ENCODE measurements around the gene ALG8. TPM values are rescaled to one million over a fixed set of nuclear protein-coding genes. Genes with fewer than 3 reads are reported as not detected.
"Not testable (repeated sequence)": the region's sequence is repeated elsewhere in the genome, so short reads cannot be mapped to it uniquely, and the experiment has no call there.

Gene ALG8
- total RNA-seq, 2 donors from 2014 or later, result 16.5 to 22.5 TPM

GRCh38 chr11:78061088-78061920 is 78.1 kb downstream of the ALG8 start:
- no peaks in the 10 kb centered on the region for H3K27me3 ChIP-seq
- TF ChIP-seq CTCF (IDR thresholded peaks at IDR 0.05), result no peak
- H3K9me3 ChIP-seq, result no peaks in the 10 kb centered on the region
- DNase-seq (ENCODE audit: low spot score), result no peak
- H3K36me3 ChIP-seq, result no peaks in the 10 kb centered on the region
- H3K27ac ChIP-seq, result no peak overlapping the region
- H3K4me1 ChIP-seq, result peaks cover 0 to 10% of the 10 kb centered on the region in 2 donors
- no peak overlapping the region for H3K4me3 ChIP-seq

- no peak for DNase-seq (ENCODE audit: low spot score)
- Histone ChIP-seq H3K36me3 (no peaks in the 10 kb centered on the region), H3K4me1 (peaks cover 0 to 10% of the 10 kb centered on the region in 2 donors), H3K4me3 (no peak overlapping the region), H3K27me3 (no peaks in the 10 kb centered on the region), H3K27ac (no peak overlapping the region), H3K9me3 (no peaks in the 10 kb centered on the region)
- no peak for TF ChIP-seq CTCF (IDR thresholded peaks at IDR 0.05)
These were observed 78.9 kb downstream of the ALG8 start for GRCh38 chr11:78060533-78060932.

- H3K27ac ChIP-seq; H3K36me3 ChIP-seq; H3K27me3 ChIP-seq; DNase-seq (ENCODE audit: low spot score); H3K4me3 ChIP-seq; H3K9me3 ChIP-seq: not testable (repeated sequence)
- H3K4me1 ChIP-seq, result peaks cover 0 to 10% of the 10 kb centered on the region in 2 donors
These were observed 79.6 kb downstream of the ALG8 start for GRCh38 chr11:78059749-78060328.

DNA sequence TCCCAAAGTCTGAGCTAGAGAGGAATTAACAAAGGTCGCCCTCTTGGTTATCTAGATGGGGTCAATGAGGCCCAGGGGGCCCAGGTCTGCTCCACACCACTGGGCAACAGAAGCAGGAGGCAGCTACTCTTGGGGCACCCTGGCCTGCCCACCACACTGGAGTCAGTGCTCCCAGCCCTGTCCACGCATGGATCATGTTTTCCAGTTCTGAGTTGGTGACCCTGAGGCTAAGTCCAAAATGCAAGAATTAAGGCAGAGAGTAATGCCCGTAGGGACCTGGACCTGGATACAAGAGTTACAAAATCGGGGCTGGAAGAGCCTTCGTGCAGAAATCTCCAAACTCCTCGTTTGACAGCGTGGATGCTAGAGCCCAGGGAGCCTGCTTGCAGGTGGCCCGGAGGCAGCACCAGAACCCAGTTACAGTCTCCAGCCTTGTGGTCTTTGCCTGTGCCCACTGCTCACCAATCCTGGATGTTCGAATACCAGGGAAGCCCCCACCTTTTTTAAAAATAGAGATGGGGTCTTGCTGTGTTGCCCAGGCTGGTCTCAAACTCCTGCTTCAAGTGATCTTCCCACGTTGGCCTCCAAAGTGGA is 81.9 kb downstream of the ALG8 start:
- Histone ChIP-seq H3K36me3 (no peaks in the 10 kb centered on the region), H3K27ac (no peak overlapping the region), H3K27me3 (no peaks in the 10 kb centered on the region), H3K9me3 (no peaks in the 10 kb centered on the region), H3K4me1 (peaks cover 0 to 10% of the 10 kb centered on the region in 2 donors), H3K4me3 (no peak overlapping the region)
- no peak for TF ChIP-seq CTCF (IDR thresholded peaks at IDR 0.05)
- no peak for DNase-seq (ENCODE audit: low spot score)

DNA sequence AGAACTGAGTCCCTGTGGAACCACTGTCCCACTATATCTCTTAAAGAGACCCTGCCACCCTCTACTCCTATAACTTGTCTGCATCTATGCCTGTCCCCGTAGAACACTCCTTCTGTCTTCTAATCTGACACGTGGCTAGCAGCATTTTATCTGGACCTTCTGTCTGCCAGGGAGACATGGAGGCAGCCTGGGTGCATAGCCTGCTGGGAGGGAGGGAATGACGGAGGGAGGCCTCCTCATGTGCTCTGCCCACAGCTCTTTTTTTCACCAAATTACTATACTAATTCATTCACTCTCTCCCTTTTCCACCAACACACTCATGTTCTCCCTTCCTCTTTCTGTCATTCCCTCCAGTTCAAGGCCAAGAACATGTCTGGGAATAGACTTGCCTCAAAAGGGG is 83.3 kb downstream of the ALG8 start:
- H3K27ac ChIP-seq, result no peak overlapping the region
- H3K4me1 ChIP-seq, result peaks cover 0 to 2% of the 10 kb centered on the region in 2 donors
- H3K27me3 ChIP-seq, result no peaks in the 10 kb centered on the region
- H3K4me3 ChIP-seq, result no peak overlapping the region
- H3K9me3 ChIP-seq, result no peaks in the 10 kb centered on the region
- DNase-seq (ENCODE audit: low spot score), result no peak
- H3K36me3 ChIP-seq, result no peaks in the 10 kb centered on the region
- TF ChIP-seq CTCF (IDR thresholded peaks at IDR 0.05), result no peak

DNA sequence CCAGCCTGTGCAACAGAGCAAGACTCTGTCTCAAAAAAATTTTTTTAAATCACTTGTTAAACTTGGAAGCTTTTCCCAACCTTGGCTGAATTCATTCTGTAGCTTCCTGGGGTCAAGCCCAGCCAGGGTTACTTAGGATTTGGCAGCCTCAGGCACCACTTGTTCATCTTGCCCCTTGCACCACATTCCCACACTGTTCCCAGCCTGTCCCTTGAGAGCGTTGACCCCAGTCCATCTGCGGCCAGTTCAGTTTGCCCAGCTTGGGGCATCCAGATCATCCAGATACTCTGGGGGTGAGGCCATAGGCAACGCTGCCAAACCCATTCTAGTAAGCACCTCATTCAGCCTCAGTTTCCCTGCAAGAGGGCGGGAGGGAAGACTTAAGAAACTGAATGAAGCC is 84.5 kb downstream of the ALG8 start:
- Histone ChIP-seq H3K27me3 (no peaks in the 10 kb centered on the region), H3K4me3 (no peak overlapping the region), H3K36me3 (no peaks in the 10 kb centered on the region), H3K27ac (no peak overlapping the region), H3K9me3 (no peaks in the 10 kb centered on the region), H3K4me1 (no peaks in the 10 kb centered on the region)
- TF ChIP-seq CTCF (IDR thresholded peaks at IDR 0.05), result no peak
- DNase-seq (ENCODE audit: low spot score), result no peak

Measured in right atrium auricular region (tissue), 2 donors.